Measurements from ENCODE around the gene SVEP1.
A peak's percentile ranks its signal among the peaks of the same experiment; 100 is the strongest.

SVEP1 gene

GRCh38 chr9:110334183-110334582, 245.4 kb downstream of the SVEP1 start:
- H3K4me3 ChIP-seq (replicated peaks; ENCODE audit: low read depth, low read length) = no peak overlapping the region

GRCh38 chr9:110332766-110333165, 246.8 kb downstream of the SVEP1 start:
- DNase-seq (ENCODE audit: low read depth) = no peak
- H3K4me3 ChIP-seq (replicated peaks; ENCODE audit: low read depth, low read length) = no peak overlapping the region
- no peak for TF ChIP-seq CTCF (IDR thresholded peaks at IDR 0.05; ENCODE audit: low read length, missing control alignments)

More at GRCh38 chr9:110334183-110334582, 245.4 kb downstream of the SVEP1 start:
- no peak for TF ChIP-seq CTCF (IDR thresholded peaks at IDR 0.05; ENCODE audit: low read length, missing control alignments)
- no peak for DNase-seq (ENCODE audit: low read depth)

GRCh38 chr9:110330484-110331105, 248.9 kb downstream of the SVEP1 start:
- H3K4me3 ChIP-seq (replicated peaks; ENCODE audit: low read depth, low read length) = no peak overlapping the region
- TF ChIP-seq CTCF (IDR thresholded peaks at IDR 0.05; ENCODE audit: low read length, missing control alignments) = no peak
- peak; percentile 40 for DNase-seq (ENCODE audit: low read depth)

GRCh38 chr9:110329639-110330230, 249.8 kb downstream of the SVEP1 start:
- no peak for TF ChIP-seq CTCF (IDR thresholded peaks at IDR 0.05; ENCODE audit: low read length, missing control alignments)
- DNase-seq (ENCODE audit: low read depth) = no peak
- H3K4me3 ChIP-seq (replicated peaks; ENCODE audit: low read depth, low read length) = no peak overlapping the region

- DNase-seq (ENCODE audit: low read depth) = no peak
- TF ChIP-seq CTCF (IDR thresholded peaks at IDR 0.05; ENCODE audit: low read length, missing control alignments) = no peak
- H3K4me3 ChIP-seq (replicated peaks; ENCODE audit: low read depth, low read length) = no peak overlapping the region
Measured at GRCh38 chr9:110328763-110329162, 250.8 kb downstream of the SVEP1 start.

GRCh38 chr9:110327716-110328115, 251.8 kb downstream of the SVEP1 start:
- no peak for TF ChIP-seq CTCF (IDR thresholded peaks at IDR 0.05; ENCODE audit: low read length, missing control alignments)
- DNase-seq (ENCODE audit: low read depth) = no peak
- no peak overlapping the region for H3K4me3 ChIP-seq (replicated peaks; ENCODE audit: low read depth, low read length)

GRCh38 chr9:110323818-110324217, 255.7 kb downstream of the SVEP1 start:
- no peak for TF ChIP-seq CTCF (IDR thresholded peaks at IDR 0.05; ENCODE audit: low read length, missing control alignments)
- no peak for DNase-seq (ENCODE audit: low read depth)
- H3K4me3 ChIP-seq (replicated peaks; ENCODE audit: low read depth, low read length) = no peak overlapping the region
